Left lobe of liver (tissue), 2 donors: ENCODE measurements around the gene PEMT. TPM values are rescaled to one million over a fixed set of nuclear protein-coding genes. Genes with fewer than 3 reads are reported as not detected.
"Not testable (repeated sequence)": the region's sequence is repeated elsewhere in the genome, so short reads cannot be mapped to it uniquely, and the experiment has no call there.

Source experiments
- ATAC-seq: fragments of 200-7000 bp; cut with Tn5 transposase; one replicate; pipeline ENCODE4 v1.9.1; 2020; ENCODE audit warnings: mild to moderate bottlenecking, moderate library complexity
- DNase-seq: peaks from one replicate; pipeline ENCODE4 v3.0.0-alpha.2; 2020; ENCODE audit warnings: low spot score
- total RNA-seq: library from RNA; stranded (reverse); gene quantifications from one replicate; pipeline ENCODE4 v1.2.1, GENCODE V29; 2021
- donor health status: DM: no; HTN: no; CAD: no; lungs with moderate emphysema.
- donor health status: DM: no; HTN: yes; CAD: no.

The PEMT gene
- total RNA-seq, 1 donor from 2014 or later: 180 TPM

GRCh38 chr17:17493249-17493985, 98.1 kb downstream of the PEMT start:
- ATAC-seq: no peak
- DNase-seq: no peak

- no peak for ATAC-seq
- DNase-seq: no peak
Observed at GRCh38 chr17:17492571-17492970, 98.9 kb downstream of the PEMT start.

GRCh38 chr17:17492085-17492484, 99.4 kb downstream of the PEMT start:
- DNase-seq (no peak), ATAC-seq (no peak)

GRCh38 chr17:17491546-17491988, 99.9 kb downstream of the PEMT start:
- no peak for ATAC-seq
- no peak for DNase-seq

- no peak for ATAC-seq
Observed at GRCh38 chr17:17491031-17491471, 100.5 kb downstream of the PEMT start.

GRCh38 chr17:17487998-17488397, 103.5 kb downstream of the PEMT start:
- DNase-seq (no peak), ATAC-seq (no peak)

More at GRCh38 chr17:17491031-17491471, 100.5 kb downstream of the PEMT start:
- DNase-seq: no peak

GRCh38 chr17:17486416-17486815, 105.1 kb downstream of the PEMT start:
- ATAC-seq, DNase-seq: not testable (repeated sequence)

GRCh38 chr17:17485420-17485819, 106.1 kb downstream of the PEMT start:
- ATAC-seq (no peak), DNase-seq (no peak)

GRCh38 chr17:17484451-17484899, 107.0 kb downstream of the PEMT start:
- no peak for DNase-seq

GRCh38 chr17:17481860-17482259, 109.6 kb downstream of the PEMT start:
- no peak for DNase-seq
- ATAC-seq: no peak

More at GRCh38 chr17:17484451-17484899, 107.0 kb downstream of the PEMT start:
- ATAC-seq: no peak

- ATAC-seq (no peak), DNase-seq (no peak)
Observed at GRCh38 chr17:17480593-17481148, 110.8 kb downstream of the PEMT start.

- DNase-seq (no peak), ATAC-seq (no peak)
Observed at GRCh38 chr17:17479209-17479608, 112.3 kb downstream of the PEMT start.

GRCh38 chr17:17476865-17477467, 114.5 kb downstream of the PEMT start, which contains the start of gene MED9:
Gene MED9 (plus strand): TSS chr17:17477000. CDS start chr17:17477042, 42 bp downstream.
- DNase-seq: peak; percentile 93
- ATAC-seq: peak; percentile 99

GRCh38 chr17:17474341-17474740, 117.2 kb downstream of the PEMT start:
- DNase-seq: no peak
- ATAC-seq: no peak

GRCh38 chr17:17472333-17472920, 119.1 kb downstream of the PEMT start:
- ATAC-seq: no peak
- no peak for DNase-seq

- DNase-seq (no peak), ATAC-seq (no peak)
Observed at GRCh38 chr17:17469996-17470395, 121.5 kb downstream of the PEMT start.

GRCh38 chr17:17469358-17469757, 122.2 kb downstream of the PEMT start:
- DNase-seq: no peak

GRCh38 chr17:17468217-17469010, 123.1 kb downstream of the PEMT start:
- peak; percentile 76 for ATAC-seq
- no peak for DNase-seq

More at GRCh38 chr17:17469358-17469757, 122.2 kb downstream of the PEMT start:
- ATAC-seq: no peak

- ATAC-seq (no peak), DNase-seq (no peak)
Observed at GRCh38 chr17:17467720-17468119, 123.8 kb downstream of the PEMT start.

- no peak for ATAC-seq
Observed at GRCh38 chr17:17467016-17467415, 124.5 kb downstream of the PEMT start.

GRCh38 chr17:17466511-17466910, 125.0 kb downstream of the PEMT start:
- no peak for ATAC-seq
- no peak for DNase-seq

More at GRCh38 chr17:17467016-17467415, 124.5 kb downstream of the PEMT start:
- DNase-seq: no peak
